DND-41 (cell line): ENCODE results near the gene WDR12.

Experiments used
- CTCF ChIP-seq: IDR thresholded peaks from 2 replicates; pipeline ENCODE4 v1.5.1; 2012; ENCODE audit warnings: borderline replicate concordance, low read length, moderate library complexity, mild to moderate bottlenecking; ENCODE audit not compliant: poor library complexity, severe bottlenecking; ENCODE audit errors: extremely low read depth
- EZH2 ChIP-seq: IDR thresholded peaks from 3 replicates; pipeline ENCODE4 v1.6.1; 2012; ENCODE audit warnings: borderline replicate concordance, low read depth, mild to moderate bottlenecking, moderate library complexity, low read length, inconsistent platforms; ENCODE audit not compliant: severe bottlenecking

- TF ChIP-seq CTCF (no peak), EZH2 (no peak)
Measured at GRCh38 chr2:202950592-202950991, 39.1 kb upstream of the WDR12 start.
